DMS 273 (cell line): ENCODE results near the gene KRTAP5-4.
"Not testable (repeated sequence)": the region's sequence is repeated elsewhere in the genome, so short reads cannot be mapped to it uniquely, and the experiment has no call there.

Experiments used
- DNase-seq: peaks from one replicate; lab custom pipeline; 2025; ENCODE audit not compliant: unreplicated experiment; lab: John Stamatoyannopoulos, UW

Gene KRTAP5-4, protein sequence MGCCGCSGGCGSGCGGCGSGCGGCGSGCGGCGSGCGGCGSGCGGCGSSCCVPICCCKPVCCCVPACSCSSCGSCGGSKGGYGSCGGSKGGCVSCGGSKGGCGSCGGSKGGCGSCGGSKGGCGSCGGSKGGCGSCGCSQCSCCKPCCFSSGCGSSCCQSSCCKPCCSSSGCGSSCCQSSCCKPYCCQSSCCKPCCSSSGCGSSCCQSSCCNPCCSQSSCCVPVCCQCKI

DNA sequence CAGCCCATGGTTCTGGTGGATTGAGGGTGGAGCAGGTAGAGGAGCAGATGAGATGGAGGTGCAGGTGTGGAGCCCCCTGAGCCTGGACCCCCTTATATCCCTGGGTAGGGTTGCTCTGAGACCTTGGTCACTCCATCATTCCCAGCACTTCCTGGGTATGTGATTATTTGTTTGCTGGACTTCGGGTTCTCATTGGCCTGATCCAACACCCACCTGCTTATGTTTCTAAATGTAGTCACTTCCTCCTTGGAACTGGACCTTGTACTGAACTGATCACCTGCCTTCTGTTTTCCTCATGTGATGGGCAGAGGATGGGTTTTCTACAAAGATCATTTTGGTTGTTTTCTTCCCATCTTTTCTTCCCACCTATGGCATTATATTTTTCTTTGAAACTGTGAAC is at the start of gene KRTAP5-4:
Gene KRTAP5-4 (minus strand): TSS at position 53 of the 400 bp plus-strand sequence. CDS start 45 bp downstream, at position 8.
- no peak for DNase-seq

DNA sequence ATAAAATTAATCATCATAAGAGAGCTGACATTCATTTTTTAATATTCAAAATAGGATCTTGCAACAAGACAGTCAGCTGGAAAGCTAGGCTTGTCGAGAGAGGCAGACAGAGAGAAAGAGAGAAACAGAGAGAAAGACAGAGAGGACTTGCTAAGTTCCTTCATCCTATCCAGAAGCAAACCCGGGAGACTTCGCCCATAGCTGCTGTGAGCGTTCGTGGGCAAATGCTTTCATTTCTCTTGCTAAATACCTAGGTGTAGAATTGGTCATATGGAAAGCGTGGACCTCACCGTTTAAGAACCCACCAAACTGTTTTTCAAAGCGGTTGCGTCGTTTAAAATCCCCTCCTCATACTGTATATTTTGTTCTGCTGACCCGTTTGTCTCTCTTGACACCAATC is 49.7 kb upstream of the KRTAP5-4 start:
- no peak for DNase-seq

DNA sequence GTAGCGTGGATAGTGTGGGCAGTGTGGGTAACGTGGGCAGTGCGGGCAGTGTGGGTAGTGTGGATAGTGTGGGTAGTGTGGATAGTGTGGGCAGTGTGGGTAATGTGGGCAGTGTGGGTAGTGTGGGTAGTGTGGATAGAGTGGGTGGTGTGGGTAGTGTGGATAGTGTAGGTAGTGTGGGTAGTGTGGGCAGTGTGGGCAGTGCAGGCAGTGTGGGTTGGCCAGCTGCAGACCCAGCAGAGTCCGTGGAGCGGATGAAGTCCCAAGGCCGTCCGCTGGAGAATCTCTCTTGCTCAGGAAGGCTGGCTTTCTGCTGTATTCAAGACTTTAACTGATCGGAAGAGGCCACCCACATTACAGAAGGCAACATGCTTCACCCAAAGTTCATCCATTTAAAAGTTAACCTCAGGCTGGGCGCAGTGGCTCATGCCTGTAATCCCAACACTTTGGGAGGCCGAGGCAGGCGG is 49.0 kb upstream of the KRTAP5-4 start:
- no peak for DNase-seq

DNA sequence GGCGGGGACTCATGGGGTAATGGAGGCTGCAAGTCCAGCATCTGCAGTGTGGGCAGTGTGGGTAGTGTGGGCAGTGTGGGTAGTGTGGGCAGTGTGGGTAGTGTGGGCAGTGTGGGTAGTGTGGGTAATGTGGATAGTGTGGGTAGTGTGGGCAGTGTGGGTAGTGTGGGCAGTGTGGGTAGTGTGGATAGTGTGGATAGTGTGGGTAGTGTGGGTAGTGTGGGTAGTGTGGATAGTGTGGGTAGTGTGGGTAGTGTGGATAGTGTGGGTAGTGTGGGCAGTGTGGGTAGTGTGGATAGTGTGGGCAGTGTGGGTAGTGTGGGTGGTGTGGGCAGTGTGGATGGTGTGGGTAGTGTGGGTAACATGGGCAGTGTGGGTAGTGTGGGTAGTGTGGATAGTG is 48.5 kb upstream of the KRTAP5-4 start:
- DNase-seq: not testable (repeated sequence)

DNA sequence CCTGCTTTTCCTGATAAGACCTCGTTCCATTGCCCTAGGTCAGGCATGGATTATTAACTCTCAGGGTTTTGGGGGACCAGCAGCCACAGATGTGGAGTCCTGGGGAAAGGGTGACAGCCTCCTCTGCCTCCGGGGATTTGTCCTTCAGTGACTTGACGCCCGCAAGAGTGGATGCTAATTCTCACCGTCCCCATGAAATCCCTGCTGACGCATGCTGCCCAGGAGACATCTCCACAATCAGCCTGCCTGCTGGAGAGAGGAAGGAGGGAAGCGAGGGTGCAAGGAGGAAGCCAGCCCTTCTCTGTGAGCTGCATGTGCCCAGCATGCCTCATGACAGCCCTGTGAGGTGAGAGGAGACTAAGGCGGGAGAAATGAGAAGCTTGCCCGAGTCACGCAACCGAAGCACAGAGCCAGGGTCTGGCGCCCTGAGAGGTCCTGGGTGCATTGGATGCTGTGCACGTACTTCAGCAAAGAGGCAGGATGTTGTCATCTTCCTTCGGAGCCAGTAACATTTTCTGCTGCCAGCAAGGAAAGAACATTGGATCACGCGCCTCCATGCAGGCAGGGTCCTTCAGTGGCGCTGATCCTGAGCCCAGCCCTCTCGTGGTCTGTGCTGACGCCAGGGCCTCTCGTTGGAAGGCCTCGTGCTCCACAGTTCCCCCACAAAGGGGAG is 47.7 kb upstream of the KRTAP5-4 start:
- no peak for DNase-seq

DNA sequence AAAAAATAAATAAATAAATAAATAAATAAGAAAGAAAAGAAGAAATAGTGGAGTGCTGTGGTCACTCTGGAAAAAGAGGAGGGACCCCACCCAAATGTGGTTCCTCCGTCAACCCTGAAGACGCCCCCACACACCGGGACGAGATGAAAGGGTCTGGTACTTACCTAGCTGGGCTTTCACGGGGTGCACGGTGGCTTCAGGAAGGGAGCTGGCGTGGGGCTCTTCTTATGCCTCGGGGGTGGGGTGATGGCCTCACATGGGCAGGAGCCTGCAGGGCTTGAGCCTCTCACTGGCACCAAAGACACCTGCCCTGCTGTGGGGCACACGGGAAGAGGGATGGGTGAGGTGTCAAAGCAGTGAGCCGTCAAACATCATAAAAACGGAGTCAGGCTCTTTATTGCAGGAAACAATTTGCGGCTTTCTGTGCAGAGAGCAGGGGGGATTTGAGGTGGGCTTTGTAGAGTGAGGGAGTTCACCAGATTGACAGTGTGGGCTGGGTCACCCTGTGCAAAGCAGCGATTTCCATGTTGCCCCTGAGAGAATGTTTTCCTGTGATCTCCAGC is 47.1 kb upstream of the KRTAP5-4 start:
- DNase-seq: no peak

DNA sequence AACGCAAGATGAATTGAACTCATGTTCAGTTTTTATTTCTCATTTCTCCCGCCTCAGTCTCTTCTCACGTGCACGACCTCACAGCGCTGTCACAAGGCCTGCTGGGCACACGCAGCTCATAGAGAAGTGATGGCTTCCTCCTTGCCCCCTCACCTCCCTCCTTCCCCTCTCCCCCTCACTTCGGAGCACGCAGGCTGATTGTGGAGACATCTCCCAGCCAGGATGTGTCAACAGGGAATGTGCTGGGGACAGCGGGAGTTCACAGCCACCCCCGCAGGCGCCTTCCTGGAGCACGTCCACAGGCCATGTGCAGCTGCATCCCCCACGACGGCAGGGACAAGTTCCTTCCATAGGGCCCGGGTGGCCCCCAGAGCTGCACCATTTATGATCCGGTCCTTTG is 46.0 kb upstream of the KRTAP5-4 start:
- DNase-seq: no peak

DNA sequence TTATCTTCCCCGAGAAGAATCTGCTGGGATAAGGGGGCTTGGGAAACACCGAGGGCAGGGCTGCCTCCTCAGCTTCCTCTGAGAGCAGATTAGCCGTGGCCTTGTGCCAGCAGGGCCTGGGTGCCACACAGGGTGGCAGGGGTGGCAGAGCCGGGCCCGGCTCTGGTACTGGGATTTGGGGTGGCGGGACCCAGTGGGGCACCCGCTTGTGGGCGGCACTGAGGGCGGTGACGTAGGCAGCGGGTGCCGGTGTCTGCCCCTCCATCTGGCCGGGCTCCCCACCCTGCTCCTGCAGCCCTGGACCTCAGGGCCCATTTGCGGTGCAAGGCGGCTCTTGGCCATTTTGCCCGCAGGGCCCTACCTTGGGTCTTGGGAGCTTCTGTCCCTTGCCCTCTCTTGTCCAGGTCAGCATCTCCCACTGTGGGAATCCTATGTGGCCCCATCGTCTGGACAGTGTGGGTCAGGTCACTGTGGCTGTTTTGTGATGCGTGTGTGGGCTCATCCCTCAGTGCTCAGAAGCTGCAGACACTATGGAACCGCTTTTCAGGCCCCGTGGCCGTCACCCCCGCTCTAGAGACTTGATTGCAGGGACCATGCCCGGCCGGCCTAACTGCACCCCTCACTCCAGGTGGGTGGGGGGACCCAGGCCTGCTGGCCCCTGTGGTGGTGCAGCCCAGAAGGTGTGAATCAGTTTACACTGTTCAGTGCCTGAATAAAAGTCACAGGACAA is 45.3 kb upstream of the KRTAP5-4 start:
- no peak for DNase-seq

DNA sequence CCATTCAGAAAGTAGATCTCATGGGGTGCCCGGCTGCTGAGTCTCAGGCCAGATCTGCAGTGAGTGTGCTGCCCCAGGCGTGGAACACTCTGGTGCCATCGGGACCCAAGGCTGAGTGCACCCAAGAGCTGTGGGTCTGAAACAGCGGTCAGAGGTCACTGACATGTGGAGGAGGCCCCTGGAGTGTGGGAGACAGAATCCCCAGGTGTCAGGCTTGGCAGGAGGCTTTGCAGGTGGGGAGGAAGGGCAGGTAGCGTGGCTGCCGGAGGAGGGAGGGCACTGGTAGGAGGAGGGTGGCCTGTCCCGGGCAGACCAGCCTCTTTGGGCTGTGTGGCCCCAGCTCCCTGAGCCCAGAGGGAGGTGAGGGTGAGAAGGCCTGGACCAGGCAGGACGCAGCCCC is 43.4 kb upstream of the KRTAP5-4 start:
- DNase-seq: no peak

DNA sequence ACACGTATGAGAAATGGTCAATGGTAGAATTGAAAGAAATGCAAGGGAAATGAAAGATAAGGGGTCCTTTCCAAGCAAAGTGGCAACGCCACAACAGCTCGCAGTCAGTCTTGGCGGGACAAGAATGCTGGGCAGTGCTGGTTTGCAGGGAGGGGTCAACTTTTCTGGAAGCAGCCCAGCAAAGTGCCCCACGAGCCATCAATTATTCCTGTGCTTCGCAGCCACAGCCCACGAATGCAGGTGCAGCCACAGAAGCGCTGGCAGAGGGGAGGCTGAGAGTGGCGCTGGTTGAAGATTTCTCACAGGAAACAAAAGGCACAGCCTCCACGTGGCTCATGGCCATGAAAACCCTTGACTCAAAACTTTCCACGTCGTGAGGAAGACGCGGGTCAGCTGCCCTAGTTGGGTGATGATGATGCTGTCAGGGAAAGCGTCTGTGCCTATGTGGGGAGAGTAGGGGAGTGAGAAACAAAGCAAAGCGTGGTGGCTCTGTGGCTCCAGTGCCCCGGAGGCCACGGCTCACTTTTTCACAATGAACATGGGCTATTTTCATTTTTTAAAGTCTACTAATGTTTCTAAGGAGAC is 40.9 kb upstream of the KRTAP5-4 start:
- not testable (repeated sequence) for DNase-seq

DNA sequence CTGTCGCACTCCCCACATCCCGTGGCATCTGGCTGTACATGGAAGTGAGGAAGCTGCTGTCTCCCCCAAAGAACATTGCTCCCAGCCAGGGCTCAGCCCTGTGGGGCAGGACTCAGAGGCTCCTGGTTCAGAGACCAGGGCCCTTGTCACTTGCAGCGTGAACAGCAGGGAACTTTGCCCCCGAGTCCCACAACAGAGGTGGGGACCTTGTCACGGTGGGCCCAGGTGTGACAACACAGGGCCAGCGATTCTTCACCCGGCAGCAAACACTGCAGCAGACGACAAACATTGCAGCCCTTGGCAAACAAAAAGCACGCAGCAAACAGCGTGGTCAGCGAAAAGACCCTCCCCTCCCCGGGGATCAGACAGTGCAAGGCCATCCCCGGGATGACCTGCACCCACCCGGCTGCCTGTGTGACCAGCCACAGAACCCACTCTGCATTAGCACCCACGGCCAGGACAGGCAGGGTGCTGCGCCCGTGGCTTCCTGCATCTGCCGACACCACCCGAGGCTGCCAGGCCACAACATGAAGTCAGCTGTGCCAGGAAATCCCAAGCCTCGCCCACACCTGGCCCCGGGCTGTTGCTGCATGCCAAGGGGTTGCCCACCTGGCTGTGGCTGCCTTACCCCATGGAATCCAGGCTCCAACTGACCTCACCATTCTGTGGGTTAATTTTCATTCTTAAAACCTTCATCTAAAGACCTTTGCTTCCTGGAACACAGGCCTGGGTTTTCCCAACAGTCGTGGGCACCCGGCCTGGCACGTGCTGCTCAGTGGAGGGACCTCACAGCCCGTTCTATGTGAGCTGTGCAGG is 39.7 kb upstream of the KRTAP5-4 start:
- DNase-seq: not testable (repeated sequence)

DNA sequence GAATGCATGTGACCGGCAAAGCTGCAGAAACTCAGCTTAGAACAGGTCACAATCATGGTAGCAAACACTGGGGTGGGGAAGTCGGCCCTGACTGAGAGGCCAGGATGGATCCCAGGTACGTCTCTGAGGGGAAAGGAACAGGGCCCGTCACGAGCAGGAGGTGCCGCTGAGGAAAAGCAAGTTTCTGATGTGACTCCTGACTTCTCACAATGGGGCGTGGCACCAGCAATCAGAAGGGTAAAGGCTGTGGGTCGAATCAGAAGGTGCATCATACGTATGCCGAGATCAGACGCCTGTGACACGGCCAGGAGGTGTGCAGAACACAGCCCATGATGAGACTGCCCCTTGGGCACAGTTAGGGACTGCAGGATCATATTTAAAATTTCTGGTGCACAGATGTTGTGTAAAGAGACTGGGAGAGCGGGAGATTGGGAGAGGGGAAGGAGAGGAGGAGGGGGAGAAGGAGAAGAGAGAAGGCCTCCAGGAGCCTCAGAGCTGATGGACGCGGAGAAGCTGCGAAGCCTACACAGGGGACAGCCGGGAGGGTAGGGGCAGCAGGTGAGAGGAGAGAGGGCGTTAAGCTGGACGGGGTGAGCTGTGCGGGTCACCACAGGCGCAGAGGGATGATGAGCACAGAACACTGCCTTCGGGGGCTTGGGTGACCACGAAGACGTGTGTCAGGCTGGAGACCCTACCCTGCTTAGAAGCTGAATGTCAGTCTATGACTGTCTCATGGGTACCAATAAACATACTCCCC is 38.4 kb upstream of the KRTAP5-4 start:
- DNase-seq: no peak

DNA sequence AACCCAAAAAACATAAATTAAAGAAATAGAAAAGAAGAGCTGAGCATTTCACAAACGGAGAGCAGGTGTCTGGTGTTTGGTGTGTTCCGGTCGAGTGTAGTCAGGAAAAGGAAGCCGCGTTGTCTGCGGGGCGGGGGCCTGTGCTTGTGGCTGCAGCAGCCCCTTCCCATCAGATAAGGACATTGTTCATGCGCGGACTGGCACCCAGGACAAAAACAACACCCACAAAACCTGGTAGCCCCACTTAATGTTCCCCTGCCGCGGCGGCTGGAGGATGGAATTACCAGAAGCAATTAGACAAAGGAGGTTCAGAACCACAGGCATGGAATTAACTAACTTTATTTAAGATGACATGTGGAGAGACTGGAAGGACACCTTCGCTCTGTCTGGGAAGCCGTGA is 37.6 kb upstream of the KRTAP5-4 start:
- no peak for DNase-seq

DNA sequence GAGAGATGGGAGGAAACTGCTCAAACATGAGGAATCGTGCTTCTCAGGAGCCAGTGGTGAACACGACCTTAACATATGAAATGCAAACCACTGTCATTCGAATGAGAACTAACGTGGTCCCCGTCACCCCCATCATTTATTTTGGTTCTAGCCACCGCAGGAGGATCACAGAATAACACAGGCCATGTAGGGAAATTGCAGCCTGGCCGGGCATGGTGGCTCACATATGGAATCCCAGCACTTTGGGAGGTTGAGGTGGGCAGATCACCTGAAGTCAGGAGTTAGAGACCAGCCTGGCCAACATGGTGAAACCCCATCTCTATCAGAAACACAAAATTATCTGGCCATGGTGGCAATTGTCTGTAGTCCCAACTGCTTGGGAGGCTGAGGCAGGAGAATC is 34.7 kb upstream of the KRTAP5-4 start:
- DNase-seq: no peak

DNA sequence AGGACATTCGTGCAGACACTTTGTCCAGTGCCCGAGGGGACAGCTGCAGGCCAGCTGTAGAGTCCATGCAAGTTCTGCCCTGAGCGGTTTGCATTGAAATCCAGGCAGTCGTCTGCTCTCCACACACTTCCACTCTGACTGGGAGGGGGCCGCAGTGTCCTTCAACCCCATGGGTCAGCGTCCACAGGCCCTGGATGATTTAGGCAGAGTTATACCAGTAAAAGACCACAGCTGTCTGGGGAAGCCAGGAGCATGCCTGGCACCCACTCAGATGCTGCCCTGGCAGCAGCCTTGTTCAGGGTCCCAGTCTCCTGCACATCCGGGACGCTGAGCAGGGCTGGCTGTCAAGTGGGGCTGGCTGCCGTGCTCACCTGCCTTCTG is 34.1 kb upstream of the KRTAP5-4 start:
- no peak for DNase-seq

DNA sequence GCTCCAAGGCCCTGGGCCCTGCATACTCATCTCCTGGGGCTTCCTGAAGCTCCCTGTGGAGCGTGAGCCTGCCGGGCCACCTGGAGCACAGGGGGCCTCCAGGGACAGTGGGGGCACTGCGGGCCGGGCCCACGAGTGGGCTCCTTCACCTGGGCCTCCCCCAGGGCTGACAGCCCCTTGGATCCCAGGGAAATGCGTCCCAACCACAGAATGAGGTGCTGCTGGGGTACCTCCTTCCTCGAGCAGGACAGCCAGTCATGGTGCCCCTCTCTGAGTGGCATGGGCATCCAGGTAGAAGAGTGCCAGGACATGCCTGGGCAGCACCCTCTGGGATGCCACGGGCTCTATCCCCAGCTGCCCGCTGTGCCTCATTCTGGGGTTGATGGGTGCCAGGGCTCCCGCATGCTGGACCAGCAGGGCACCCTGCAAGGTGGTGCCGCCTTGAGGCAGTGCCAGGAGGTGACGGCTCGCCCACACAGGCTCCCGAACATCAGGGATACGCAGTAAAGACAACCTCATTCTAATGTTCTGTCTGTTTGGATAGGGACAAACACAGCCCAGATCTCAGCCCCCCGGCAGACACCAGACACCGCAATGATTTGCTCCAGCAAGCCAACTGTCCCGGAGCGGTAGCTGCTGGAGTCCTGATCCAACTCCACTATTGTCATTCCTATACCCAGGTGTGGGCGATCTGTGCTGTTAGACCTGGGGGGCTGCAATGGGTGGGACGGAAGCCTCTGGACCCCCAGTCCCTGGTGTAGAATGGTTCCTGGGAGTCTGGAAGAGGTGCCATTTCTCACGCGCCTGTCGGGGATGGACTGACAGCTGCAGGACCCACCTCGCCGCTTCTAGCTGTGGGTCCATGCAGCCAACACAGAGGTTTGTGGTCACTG is 33.5 kb upstream of the KRTAP5-4 start:
- no peak for DNase-seq

DNA sequence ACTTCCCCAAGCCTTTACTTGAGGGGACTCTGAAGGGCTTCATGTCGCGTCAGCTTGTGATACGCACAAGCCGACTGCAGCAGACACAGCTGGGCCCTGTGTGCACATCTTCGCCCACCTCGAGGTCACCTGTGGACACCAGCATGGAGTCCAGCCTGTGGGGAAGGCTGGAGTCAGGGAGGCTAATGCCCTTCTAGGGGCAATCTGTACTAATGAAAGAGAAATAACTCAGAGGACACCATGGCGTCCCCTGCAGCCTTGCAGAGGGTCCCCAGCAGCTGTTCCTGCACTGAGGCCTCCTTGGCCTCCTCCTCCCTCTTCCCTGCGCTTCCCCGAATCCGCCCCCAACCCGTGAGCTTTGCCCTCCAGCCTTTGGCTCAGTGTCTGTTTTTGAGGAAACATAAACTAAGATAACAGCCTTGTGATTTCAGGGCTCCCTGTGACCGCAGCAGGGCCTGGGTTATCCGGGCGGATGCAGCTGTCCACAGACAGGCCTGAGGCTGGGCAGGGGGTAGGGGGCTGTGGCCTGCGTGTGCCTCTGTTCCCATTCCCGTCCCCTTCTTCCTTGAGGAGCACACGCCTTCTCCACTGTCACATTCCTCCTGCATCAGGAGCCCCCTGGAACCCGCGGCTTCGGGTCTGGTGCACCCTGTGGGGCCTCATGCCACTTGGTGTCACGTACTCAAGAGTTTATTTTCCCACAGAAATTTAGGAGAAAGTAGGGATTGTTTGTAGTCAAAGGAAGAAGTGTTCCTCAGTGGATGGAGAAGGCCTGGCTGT is 32.6 kb upstream of the KRTAP5-4 start:
- DNase-seq: no peak
